Astrocyte of the spinal cord (primary cell): ENCODE results near the gene ATXN1.

ENCODE experiments used
- DNase-seq: peaks from one replicate; pipeline ENCODE4 v3.0.0; 2011; ENCODE audit warnings: low read depth, low spot score
- H3K4me3 ChIP-seq: 2 replicates; pipeline ENCODE4 v1.5.1; 2011; ENCODE audit warnings: low read depth, mild to moderate bottlenecking, low read length, moderate library complexity
- CTCF ChIP-seq: IDR thresholded peaks from 2 replicates; pipeline ENCODE4 v1.5.1; 2012; ENCODE audit warnings: low read depth, mild to moderate bottlenecking, low read length, inconsistent platforms
- in situ Hi-C: cut with HindIII; loops from 2 replicates; pipeline ENCODE4 v1.10.0; 2017; ENCODE audit warnings: low sequenced_read_pairs

The ATXN1 gene

GRCh38 chr6:16578695-16579285 is 182.5 kb downstream of the ATXN1 start:
- no peak for TF ChIP-seq CTCF
- no peak for DNase-seq
- in situ Hi-C loops = no loop called here
- no peak overlapping the region for H3K4me3 ChIP-seq

- no peak overlapping the region for H3K4me3 ChIP-seq
- TF ChIP-seq CTCF = no peak
- in situ Hi-C loops = no loop called here
- no peak for DNase-seq
Observed at GRCh38 chr6:16576451-16577368, 184.6 kb downstream of the ATXN1 start.

GRCh38 chr6:16575655-16576054 is 185.6 kb downstream of the ATXN1 start:
- no peak overlapping the region for H3K4me3 ChIP-seq
- no peak for DNase-seq
- no peak for TF ChIP-seq CTCF
- in situ Hi-C loops = no loop called here

GRCh38 chr6:16572943-16573342 is 188.3 kb downstream of the ATXN1 start:
- H3K4me3 ChIP-seq = no peak overlapping the region
- no peak for DNase-seq
- in situ Hi-C loops = no loop called here
- no peak for TF ChIP-seq CTCF

GRCh38 chr6:16572317-16572716 is 188.9 kb downstream of the ATXN1 start:
- in situ Hi-C loops = no loop called here
- no peak overlapping the region for H3K4me3 ChIP-seq
- no peak for DNase-seq
- TF ChIP-seq CTCF = no peak

GRCh38 chr6:16570946-16571345 is 190.3 kb downstream of the ATXN1 start:
- TF ChIP-seq CTCF = no peak
- no peak overlapping the region for H3K4me3 ChIP-seq
- DNase-seq = no peak
- in situ Hi-C loops = no loop called here
